Progenitor cell of endocrine pancreas (in vitro differentiated cells): Measurements from ENCODE around the gene SYAP1. TPM values are rescaled to one million over a fixed set of nuclear protein-coding genes. Genes with fewer than 3 reads are reported as not detected.

ENCODE experiments used
- DNase-seq: peaks from one replicate; pipeline ENCODE4 v3.0.0; 2021; ENCODE audit warnings: low spot score; ENCODE audit not compliant: unreplicated experiment
- H3K27ac Mint-ChIP-seq: 2 replicates; pipeline ENCODE4 v1.8.0; 2021; ENCODE audit warnings: mild to moderate bottlenecking, moderate library complexity, mixed read lengths
- H3K27me3 Mint-ChIP-seq: 2 replicates; pipeline ENCODE4 v1.8.0; 2021; ENCODE audit warnings: mixed read lengths
- H3K36me3 Mint-ChIP-seq: 2 replicates; pipeline ENCODE4 v1.8.0; 2022; ENCODE audit warnings: mixed read lengths; ENCODE audit not compliant: insufficient read depth
- H3K4me1 Mint-ChIP-seq: 2 replicates; pipeline ENCODE4 v1.8.0; 2021; ENCODE audit warnings: low read depth, mixed read lengths
- H3K4me3 Mint-ChIP-seq: 2 replicates; pipeline ENCODE4 v1.8.0; 2021; ENCODE audit warnings: low read depth, mild to moderate bottlenecking, moderate library complexity, mixed read lengths
- H3K9me3 Mint-ChIP-seq: 2 replicates; pipeline ENCODE4 v1.8.0; 2021; ENCODE audit warnings: low read depth, mixed read lengths
- CTCF ChIP-seq: fragments of 200-600 bp; sonication (generic); IDR thresholded peaks from one replicate; pipeline ENCODE4 v1.5.0; 2021; ENCODE audit warnings: antibody characterized with exemption, mild to moderate bottlenecking; ENCODE audit not compliant: unreplicated experiment
- total RNA-seq: library from RNA; stranded (reverse); gene quantifications from 2 replicates; pipeline ENCODE4 v1.2.1, GENCODE V29; 2021

The SYAP1 gene
- total RNA-seq, 1 donor from 2014 or later = 59.0 TPM

DNA sequence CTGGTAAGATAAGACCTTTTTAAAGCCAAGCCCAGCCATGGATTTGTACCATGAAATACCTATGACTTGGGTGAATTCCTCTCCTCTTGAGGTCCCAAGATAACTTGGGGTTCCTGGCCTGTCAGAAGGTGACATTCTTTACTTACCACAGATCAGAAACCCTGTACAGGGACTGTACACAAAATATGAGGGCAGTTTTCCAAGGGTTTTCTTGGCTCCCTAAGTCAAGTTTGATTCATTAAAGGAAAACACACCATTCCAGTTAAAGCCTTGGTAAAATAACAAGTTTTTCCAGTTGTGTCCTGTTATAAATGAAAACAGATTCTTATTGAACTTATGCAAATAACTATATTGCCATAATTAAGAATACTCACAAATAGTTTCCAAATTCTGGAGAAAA, 8.2 kb downstream of the SYAP1 start:
- H3K9me3 Mint-ChIP-seq = peaks cover 3% of the 10 kb centered on the region
- H3K4me1 Mint-ChIP-seq = peaks cover 29% of the 10 kb centered on the region
- no peak overlapping the region for H3K4me3 Mint-ChIP-seq

DNA sequence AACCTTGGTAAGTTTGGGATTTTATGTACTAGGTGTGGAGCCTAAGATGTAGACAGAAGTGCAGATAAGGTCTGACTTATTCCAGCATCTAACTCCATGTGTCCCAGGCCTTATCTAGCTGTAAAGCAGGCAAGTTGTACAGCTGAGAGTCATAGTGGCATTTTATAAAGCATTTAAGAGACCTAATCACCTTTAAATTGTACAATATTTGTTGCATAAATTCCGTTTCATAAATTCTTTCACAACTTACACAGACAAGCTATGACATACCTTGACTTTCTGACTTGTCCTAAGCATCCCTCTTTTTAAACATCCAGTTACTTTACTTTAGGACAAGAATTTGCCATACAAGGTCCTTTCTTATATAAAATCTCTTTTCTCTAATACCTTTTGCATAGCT, 11.0 kb downstream of the SYAP1 start:
- no peak for TF ChIP-seq CTCF
- peaks cover 20% of the 10 kb centered on the region for H3K36me3 Mint-ChIP-seq
- H3K27me3 Mint-ChIP-seq = no peaks in the 10 kb centered on the region
- no peak overlapping the region for H3K4me3 Mint-ChIP-seq
- no peak for DNase-seq
- H3K27ac Mint-ChIP-seq = no peak overlapping the region
- H3K4me1 Mint-ChIP-seq = peaks cover 17% of the 10 kb centered on the region
- peaks cover 3% of the 10 kb centered on the region for H3K9me3 Mint-ChIP-seq

More for the DNA sequence above, 8.2 kb downstream of the SYAP1 start:
- no peak for DNase-seq
- no peak for TF ChIP-seq CTCF
- peaks cover 21% of the 10 kb centered on the region for H3K36me3 Mint-ChIP-seq
- no peaks in the 10 kb centered on the region for H3K27me3 Mint-ChIP-seq
- peak overlapping the region; percentile 79 for H3K27ac Mint-ChIP-seq

GRCh38 chrX:16733013-16733412, 13.6 kb downstream of the SYAP1 start:
- no peak for DNase-seq
- Mint-ChIP-seq H3K27me3 (no peaks in the 10 kb centered on the region), H3K36me3 (peaks cover 25% of the 10 kb centered on the region), H3K4me1 (peaks cover 2% of the 10 kb centered on the region), H3K27ac (no peak overlapping the region), H3K4me3 (no peak overlapping the region), H3K9me3 (peaks cover 3% of the 10 kb centered on the region)
- no peak for TF ChIP-seq CTCF

- H3K27me3 Mint-ChIP-seq = no peaks in the 10 kb centered on the region
- DNase-seq = no peak
- peaks cover 2% of the 10 kb centered on the region for H3K4me1 Mint-ChIP-seq
- H3K9me3 Mint-ChIP-seq = no peaks in the 10 kb centered on the region
- no peak for TF ChIP-seq CTCF
- H3K4me3 Mint-ChIP-seq = no peak overlapping the region
- peaks cover 19% of the 10 kb centered on the region for H3K36me3 Mint-ChIP-seq
- H3K27ac Mint-ChIP-seq = no peak overlapping the region
These were observed 17.6 kb downstream of the SYAP1 start for GRCh38 chrX:16737024-16737423.

DNA sequence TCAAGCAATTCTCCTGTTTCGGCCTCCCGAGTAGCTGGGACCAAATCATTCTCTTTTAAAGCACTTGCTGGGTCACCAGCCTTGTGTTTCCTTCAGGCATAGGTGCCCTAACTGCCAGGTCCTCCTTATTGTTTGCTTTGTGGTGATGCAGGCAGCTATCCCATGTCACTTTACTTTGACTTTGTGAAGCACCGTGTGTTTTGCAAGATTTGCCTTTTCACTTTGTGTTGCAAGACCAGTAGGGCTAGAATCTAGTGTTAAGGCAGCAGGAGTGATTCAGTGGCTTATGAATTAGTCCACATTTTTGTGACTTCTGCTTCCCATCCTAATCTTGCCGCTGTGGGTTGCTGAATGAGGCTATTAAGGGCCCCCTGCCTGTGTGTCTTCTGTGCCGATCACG, 20.2 kb downstream of the SYAP1 start:
- Mint-ChIP-seq H3K4me1 (no peaks in the 10 kb centered on the region), H3K4me3 (no peak overlapping the region), H3K9me3 (no peaks in the 10 kb centered on the region), H3K27me3 (no peaks in the 10 kb centered on the region), H3K36me3 (peaks cover 25% of the 10 kb centered on the region), H3K27ac (no peak overlapping the region)
- no peak for TF ChIP-seq CTCF
- no peak for DNase-seq
